ENCODE measurements around the gene DYSF.

The DYSF gene

GRCh38 chr2:71531522-71532047, 78.2 kb downstream of the DYSF start:
- DNase-seq: no peak

- DNase-seq: no peak
Measured at GRCh38 chr2:71532327-71532726, 79.0 kb downstream of the DYSF start.

- DNase-seq: no peak
Measured at GRCh38 chr2:71534201-71534600, 80.8 kb downstream of the DYSF start.

- DNase-seq: no peak
Measured at GRCh38 chr2:71534826-71535225, 81.5 kb downstream of the DYSF start.

GRCh38 chr2:71535526-71535925, 82.2 kb downstream of the DYSF start:
- no peak for DNase-seq

- DNase-seq: no peak
Measured at GRCh38 chr2:71536226-71536671, 82.9 kb downstream of the DYSF start.

- DNase-seq: no peak
Measured at GRCh38 chr2:71538241-71538640, 84.9 kb downstream of the DYSF start.

GRCh38 chr2:71538656-71539265, 85.4 kb downstream of the DYSF start:
- no peak for DNase-seq

GRCh38 chr2:71540818-71541217, 87.5 kb downstream of the DYSF start:
- DNase-seq: no peak

- DNase-seq: no peak
Measured at GRCh38 chr2:71544919-71545571, 91.7 kb downstream of the DYSF start.

GRCh38 chr2:71545572-71546274, 92.4 kb downstream of the DYSF start:
- DNase-seq: peak; percentile 43

- DNase-seq: no peak
Measured at GRCh38 chr2:71546275-71546638, 92.9 kb downstream of the DYSF start.

- DNase-seq: no peak
Measured at GRCh38 chr2:71546777-71547281, 93.5 kb downstream of the DYSF start.

GRCh38 chr2:71547616-71548285, 94.4 kb downstream of the DYSF start:
- DNase-seq: no peak

GRCh38 chr2:71548646-71549425, 95.5 kb downstream of the DYSF start:
- no peak for DNase-seq

GRCh38 chr2:71550801-71551630, 97.7 kb downstream of the DYSF start:
- no peak for DNase-seq

- no peak for DNase-seq
Measured at GRCh38 chr2:71551631-71551915, 98.2 kb downstream of the DYSF start.

GRCh38 chr2:71552356-71552755, 99.0 kb downstream of the DYSF start:
- no peak for DNase-seq

GRCh38 chr2:71552861-71553301, 99.5 kb downstream of the DYSF start:
- DNase-seq: no peak

GRCh38 chr2:71554028-71554705, 100.8 kb downstream of the DYSF start:
- no peak for DNase-seq

- DNase-seq: no peak
Measured at GRCh38 chr2:71554706-71555056, 101.3 kb downstream of the DYSF start.

Measured in DMS153 (cell line).